Hematopoietic multipotent progenitor cell treated with erythropoietin and hydrocortisone succinate and interleukin-3 and kit ligand, for 17 days (in vitro differentiated cells): Measurements from ENCODE around the gene SYT15.
"Not testable (repeated sequence)": the region's sequence is repeated elsewhere in the genome, so short reads cannot be mapped to it uniquely, and the experiment has no call there.

Experiments
- DNase-seq: peaks from one replicate; pipeline ENCODE4 v3.0.0-alpha.2; 2015; ENCODE audit warnings: low spot score

SYT15 gene

DNA sequence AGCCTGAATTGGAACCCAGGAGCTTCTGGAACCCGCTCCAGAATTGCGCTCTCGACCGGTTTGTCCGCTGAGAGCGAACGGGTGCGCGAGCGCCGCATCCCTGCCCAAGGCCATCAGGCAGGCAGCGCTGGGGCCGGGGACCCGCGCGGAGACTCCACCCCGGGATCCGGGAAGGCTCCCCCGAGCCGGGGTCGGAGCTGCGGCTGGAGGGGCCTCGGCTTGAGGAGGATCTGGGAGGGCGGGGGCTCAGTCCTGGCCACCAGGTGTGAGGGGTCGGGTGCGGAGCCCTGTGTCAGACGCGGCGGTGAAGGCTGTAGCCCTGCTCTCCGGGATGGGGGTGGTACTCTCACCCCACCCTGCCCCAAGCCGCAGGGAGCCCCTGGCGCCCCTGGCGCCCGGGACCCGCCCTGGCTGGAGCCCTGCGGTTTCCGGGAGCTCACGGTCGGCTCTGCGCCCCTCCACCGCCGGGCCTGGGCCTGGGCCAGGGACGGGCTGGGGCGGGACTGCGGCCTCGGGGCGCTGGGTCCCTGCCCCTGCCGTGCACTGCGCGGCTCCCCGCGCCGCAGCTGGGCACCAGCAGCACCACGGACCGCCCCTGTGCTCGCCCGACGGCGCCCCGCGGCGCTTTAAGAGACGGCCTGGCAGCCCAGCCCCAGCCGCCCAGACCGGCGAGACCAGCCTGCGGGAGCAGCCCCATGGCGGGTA lies at the start of gene SYT15:
TSS of gene SYT15 (plus strand) at position 655 of the 705 bp plus-strand sequence. CDS start at position 696, 41 bp downstream.
- not testable (repeated sequence) for DNase-seq

DNA sequence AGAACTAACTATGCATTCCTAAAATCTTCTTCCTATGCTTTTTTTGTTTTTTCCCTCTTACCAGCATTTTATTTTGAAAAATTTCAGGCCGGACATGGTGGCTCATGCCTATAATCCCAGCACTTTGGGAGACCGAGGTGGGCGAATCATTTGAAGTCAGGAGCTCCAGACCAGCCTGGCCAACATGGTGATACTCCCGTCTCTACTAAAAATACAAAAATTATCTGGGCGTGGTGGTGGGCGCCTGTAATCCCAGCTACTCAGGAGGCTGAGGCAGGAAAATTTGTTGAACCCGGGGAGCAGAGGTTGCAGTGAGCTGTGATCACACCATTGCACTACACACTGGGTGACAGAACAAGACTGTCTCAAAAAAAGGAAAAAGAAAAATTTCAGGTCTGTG lies 49.2 kb upstream of the SYT15 start:
- DNase-seq = not testable (repeated sequence)

DNA sequence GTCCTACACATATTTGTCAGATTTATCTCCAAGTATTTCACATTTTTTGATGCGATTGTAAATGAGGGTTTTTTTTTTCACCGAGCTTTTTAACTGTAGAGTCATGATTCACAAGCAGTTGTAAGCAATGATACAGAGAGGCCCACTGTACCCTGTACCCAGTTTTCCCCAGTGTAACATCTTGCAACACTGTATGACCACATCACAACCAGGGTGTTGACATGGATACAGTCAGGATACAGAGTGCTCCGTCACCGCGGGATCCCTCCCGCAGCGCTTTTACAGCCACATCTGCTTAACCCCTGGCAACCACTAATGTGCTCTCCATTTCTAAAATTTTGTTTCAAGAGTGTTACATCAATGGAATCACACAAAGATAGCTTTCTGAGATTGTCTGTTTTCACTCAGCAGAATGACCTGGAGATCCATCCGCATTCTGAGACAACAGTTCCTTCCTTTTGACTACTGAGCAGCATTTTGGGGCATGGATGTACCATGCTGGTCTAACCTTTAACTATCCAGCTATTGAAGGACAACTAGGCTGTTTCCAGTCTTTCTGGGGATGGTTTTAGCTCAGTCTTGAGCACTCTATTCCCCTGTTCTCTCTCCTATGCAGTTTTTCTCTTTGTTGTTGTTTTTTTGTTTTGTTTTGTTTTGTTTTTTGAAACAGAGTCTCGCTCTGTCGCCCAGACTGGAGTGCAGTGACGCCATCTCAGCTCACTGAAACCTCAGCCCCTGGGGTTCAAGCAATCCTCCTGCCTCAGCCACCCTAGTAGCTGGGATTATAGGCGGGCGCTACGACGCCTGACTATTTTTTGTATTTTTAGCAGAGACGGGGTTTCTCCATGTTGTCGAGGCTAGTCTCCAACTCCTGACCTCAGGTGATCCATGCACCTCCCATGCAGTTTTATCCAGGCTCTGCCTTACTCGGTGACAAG lies 48.4 kb upstream of the SYT15 start:
- no peak for DNase-seq

DNA sequence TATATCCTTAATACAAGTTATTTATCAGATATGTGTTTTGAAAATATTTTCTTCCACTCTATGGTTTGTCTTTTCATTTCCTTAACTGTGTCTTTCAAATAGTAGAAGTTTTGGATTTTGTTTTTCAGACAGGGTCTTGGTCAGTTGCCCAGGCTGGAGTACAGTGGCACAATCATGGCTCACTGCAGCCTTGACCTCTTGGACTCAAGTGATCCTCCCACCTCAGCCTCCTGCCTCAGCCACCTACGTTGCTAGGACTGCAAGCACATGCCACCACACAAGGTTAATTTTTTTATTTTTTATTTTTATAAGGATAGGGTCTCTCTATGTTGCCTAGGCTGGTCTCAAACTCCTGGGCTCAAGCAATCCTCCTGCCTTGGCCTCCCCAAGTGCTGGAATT lies 46.7 kb upstream of the SYT15 start:
- not testable (repeated sequence) for DNase-seq

DNA sequence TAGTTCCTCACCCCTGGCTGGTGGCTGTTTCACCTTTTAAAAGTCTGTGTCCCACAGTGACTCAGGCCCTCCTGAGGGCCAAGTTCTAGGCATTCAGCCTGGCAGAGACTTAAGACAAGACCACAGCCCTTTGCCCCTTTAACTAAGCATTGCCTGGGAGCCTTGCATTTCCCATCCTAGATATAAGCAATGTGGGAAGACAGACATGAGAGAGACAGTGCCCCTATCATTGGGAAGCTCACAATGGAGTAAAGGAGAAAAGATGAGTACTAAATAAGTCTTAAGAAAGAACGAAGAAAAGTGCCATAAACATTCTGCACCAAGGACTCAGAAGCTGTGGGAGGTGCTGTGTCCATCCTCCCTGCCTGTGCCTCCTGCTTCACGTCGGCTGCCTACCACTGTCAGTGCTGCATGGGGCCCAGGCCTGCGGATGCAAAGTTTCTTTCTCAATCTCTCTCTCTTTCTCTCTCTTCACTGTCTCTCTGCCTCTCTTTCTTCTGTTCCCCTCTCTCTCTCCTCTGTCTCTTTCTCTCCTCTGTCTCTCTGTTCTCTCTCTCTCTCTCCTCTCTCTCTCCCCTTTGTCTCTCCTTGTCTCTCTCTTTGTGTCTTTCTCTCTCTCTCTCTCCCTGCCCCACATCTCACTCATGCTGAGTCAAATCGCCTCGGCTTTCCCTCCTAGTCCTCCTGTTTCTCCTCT lies 44.0 kb upstream of the SYT15 start:
- no peak for DNase-seq

DNA sequence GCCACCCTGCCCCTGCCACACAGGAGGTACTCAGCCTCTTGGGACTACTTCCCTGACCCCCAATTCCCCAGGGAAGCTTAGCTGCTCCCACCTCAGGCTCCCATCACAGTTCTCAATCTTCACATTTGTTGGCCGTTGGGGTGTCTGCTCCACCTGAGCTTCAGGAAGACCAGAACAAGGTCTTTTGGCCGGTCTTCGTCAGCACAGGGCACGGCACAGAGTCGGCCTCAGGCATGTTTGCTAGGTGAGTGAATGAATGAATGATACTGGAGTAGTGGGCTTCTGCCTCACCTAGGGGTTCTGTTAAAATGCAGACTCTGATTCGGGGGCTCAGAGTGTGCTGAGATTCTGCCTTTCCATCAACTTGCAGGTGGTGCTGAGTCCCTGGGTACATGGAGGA lies 42.8 kb upstream of the SYT15 start:
- no peak for DNase-seq

DNA sequence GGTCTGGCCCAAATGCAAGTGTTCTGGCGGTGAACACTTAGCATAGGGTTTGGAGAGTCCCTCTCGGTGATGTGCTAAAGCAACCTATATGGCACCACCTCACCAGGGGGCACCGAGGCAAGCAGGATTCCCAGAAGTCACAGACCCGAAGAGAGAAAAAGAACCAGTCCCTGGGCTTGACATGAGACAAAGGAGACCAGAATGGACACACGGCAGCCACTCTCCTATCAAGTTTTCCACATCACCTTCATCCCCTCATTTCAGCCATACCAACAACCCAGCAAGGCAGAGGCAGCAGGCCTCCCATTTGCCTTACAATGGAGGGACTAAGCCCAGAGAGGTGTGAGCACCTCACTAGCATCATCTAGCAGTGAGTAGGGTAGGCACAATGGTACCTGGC lies 42.1 kb upstream of the SYT15 start:
- no peak for DNase-seq

DNA sequence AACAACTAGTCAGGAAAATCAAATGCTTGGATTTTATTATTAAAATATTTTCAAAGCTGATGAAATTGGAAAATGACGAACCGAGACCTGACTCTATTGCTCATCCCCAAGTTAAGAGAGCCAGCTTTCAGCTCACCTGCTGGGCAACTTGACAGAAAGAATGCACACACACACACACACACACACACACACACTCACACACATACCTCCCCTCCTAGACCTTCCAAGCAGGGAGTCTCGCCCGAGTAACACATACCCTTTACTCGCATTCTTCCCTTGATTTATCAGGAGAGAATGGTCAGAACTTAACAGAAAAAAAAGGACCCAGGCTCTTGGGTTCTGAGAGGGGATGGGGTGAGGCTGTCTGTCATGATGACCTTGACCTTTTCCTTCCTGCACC lies 41.6 kb upstream of the SYT15 start:
- no peak for DNase-seq

DNA sequence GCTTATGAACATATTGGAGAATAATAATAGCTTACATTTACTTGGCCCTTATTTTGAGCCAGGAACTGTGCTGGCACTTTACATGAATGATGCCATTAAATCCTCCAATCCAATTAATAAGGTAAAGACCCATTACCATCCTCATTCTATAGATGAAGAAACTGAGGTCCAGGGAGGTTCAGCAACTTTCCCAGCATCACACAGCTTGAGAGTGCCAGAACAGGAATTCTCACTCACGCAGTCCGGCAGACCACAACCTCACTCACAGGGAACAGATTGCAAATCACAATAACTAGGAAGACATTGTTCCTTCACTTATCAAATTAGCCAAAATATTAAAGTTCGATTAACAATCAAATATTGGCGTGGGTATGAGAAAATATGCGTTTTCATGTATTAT lies 40.8 kb upstream of the SYT15 start:
- no peak for DNase-seq

DNA sequence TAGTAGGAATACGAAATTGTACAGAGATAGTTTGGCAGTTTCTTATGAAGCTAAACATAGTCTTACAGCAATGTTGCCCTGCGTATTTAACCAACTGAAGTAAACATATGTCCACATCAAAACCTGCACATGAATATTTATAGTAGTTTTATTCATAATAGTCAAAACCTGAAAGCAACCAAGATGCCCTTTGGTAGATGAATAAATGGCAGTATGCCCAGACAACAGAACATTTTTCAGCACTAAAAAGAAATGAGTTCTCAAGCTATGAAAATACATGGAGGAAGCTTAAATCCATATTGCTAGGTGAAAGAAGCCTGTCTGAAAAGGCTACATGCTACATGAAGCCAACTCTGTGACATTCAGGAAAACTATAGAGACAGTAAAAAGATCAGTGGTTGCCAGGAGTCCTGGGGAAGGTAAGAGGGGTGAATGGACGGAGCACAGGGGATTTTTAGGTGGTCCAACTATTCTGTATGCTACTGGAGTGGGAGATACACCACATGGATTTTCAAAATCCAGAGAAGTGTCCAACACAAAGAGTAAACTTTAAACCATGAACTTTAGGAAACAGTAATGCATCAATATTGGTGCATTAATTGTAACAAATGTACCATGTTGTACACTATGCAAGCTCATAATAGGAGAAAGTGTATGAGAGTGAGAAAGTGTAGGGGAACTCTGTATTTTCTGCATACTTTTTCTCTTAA lies 40.1 kb upstream of the SYT15 start:
- DNase-seq = no peak

DNA sequence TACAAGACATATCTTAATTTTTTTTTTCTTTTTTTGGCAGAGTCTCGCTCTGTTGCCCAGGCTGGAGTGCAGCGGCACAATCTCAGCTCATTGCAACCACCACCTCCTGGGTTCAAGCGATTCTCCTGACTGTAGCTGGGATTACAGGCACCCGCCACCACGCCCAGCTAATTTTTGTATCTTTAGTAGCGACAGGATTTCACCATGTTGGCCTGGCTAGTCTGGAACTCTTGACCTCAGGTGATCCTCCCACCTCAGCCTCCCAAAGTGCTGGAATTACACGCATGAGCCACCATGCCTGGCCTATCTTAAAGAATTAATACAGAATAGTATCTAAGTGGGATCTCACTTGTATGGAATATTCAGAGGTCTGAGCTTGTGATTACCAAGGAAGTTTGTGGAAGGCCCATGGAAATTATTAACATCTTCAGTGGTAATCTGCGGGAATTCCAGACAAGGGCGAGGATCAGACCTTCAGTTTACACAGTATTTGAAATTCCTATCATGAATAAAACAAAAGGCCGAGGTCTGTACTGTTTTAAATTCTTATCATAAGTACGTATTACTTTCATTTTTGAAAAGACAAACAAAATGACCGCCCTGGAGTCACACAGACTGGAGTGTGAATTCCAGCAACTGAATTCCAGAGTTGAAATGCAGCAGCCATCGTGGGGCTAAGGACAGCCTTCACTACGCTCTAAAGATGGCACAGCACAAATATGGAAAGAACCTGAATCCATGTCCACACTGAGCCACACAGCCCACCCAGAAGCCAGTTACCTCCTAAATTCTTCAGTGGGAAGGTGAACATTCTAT lies 39.1 kb upstream of the SYT15 start:
- no peak for DNase-seq

DNA sequence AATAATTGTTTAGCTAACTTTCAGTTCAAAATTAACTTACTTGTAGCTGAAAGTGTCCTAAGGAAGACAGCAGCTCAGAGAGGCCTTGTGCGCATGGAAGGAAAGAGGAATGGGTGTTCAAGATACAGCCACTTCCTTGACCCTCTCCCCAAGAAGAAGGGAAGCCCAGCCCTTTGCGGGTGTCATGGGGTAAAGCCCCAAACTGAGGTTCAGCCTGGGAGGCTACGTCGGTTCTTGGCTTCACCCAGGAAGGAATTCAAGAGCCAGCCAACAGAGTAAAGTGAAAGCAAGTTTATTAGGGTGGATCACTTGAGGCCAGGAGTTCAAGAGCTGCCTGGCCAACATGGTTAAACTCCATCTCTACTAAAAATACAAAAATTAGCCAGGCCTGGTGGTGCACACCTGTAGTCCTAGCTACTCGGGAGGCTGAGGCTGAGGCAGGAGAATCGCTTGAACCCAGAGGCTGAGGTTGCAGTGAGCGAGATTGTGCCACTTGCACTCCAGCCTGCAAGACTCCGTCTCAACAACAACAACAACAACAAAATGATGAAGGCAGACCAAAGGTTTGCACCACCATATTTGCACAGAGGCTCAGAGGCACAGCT lies 38.4 kb upstream of the SYT15 start:
- DNase-seq = no peak

DNA sequence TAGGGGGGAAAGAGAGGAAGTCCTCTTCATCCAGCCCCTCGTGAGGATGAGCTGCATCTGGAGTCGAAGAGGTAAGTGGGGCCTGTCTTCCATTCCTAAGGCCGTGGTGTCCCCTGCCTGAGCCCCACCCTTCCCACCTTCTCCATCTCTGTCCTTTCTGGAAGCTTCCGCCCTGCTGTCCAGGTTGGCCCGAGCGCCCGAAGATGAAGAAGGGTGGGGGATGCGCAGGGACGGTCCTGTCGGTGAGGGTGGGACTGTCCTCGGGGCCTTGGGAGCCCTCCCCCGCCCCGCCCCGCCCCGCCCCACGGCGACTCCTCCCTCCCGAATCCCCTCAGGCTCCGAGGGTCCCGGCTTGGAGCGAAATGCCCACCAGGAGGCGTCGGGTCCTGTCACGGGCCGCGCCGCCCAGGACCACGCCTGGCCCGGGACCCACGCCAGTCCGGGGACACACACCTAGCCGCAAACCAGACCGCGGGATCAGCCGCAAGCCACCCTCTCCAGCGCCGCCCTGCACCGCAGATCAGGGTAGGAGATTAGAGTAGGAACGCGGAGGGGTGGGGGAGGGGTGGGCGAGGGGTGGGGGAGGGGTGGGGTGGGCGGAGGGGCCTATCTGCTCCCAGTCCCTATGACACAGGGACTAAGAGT lies 37.8 kb upstream of the SYT15 start:
- DNase-seq = no peak

DNA sequence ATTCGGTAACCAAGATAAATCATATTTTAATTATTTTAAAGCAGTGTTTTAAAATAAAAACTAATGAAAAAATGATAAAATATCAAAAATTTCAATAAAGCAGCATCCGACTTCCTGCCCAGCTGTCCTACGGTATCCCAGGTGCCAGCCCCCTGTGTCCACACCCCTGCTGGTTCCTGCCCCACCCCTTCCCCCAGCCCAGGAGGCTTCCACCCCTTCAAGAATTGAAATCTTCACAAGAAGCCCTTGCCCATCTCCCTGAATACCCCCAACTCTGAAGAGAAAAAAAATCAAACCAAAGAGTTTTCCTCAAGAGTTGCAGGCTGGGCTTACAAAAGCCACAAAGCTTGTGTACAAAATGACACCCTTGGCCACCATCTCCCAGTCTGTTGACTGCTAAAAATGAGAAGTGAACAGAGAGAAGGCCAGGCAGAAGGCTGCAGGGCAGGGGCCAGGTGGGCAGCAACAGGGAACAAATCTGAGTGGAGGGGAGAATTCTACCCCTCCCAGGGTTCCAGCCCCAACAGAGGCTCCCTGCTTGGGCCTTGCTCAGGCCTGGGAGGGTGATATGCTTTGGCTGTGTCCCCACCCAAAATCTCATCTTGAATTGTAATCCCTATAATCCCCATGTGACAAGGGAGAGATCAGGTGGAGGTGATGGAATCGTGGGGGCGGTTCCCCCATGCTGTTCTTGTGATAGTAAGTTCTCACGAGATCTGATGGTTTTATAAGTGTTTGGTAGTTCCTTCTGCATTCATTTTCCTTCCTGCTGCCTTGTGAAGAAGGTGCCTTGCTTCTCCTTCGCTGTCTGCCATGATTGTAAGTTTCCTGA lies 37.0 kb upstream of the SYT15 start:
- no peak for DNase-seq

DNA sequence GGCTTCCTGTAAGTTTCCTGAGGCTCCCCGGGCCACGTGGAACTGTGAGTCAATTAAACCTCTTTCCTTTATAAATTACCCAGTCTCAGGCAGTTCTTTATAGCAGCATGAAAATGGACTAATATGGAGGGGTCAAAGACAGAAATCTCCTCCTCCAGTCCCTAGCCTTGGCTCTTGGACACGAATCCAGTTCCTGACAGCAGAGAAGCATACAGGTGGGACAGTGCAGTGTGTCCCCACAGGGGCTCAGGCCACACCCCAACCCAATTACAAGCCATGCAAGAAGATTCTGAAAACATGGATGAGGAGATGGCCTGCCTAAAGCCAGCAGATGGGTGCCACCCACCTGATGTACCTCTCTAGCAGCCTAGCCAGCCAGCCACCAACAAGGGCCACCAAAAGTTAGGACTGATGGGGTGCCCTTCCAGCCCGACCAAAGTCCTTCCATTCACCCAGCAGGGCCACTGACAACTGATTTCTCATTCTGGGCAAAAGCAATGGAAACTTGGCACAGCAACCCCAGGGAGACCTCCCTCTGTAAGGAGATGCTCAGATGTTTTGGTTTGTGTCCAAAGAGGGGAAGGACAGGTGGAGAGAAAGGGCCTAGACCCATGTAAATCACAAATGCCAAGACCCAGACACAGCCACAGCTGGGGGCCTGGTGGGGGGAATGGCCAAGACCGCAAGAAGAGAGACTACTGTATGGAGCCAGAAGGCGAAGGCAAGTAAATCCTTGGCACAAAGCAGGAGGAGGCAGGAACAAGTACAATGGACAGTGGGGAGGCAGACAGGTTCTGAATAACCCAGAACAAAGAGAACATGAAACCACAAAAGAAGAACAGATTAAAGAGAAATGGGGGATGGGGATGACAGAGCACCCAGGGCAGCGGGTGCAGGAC lies 36.1 kb upstream of the SYT15 start:
- no peak for DNase-seq

DNA sequence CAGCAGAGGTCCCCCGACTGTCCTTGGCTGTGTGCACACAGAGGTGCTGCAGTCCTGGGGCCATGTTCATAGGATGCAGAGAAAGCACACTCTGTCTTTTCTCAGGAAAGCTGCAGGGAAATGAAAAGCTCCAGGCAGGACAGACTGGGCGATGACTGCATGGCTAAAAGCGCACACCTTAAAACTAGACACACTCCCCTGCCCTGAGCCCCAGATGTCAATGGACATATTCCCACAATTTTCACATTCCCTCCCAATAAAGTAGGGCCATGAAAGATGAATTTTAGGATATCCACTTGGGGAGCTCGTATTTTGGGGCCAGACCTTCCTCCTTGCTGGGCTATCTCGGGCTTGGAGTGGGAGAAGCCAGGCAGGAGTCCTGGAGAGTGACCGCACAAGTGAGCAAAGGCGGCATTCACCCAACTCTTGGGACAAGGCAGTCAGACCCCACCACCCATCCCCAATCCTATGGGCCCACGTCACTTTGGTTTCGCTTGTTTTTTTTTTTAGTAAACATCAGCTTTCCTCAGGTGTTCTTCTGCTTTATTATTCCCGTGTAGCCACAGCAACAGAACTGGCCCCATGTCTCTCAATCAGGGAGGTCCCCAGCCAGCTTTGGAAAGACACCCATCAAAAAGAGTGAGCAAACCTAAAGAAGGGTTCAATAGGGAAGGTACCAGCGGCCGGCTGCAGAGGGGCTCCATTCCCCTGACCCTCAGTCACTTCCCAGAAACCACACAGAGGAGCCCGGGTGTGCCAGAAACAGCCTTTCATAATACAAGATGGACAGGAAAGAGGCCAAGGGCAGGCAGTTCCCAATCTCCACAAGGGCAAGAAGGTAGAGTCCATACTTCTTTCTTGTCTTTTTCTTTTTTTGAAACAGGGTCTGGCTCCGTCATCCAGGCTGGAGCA lies 35.2 kb upstream of the SYT15 start:
- DNase-seq = no peak
